GM21576 (cell line): ENCODE measurements around the gene SLC44A1.

ENCODE experiments used
- ATAC-seq: cut with Tn5 transposase; IDR thresholded peaks from one replicate; pipeline ENCODE4 v1.9.1; 2021; ENCODE audit warnings: mild to moderate bottlenecking, moderate library complexity; ENCODE audit not compliant: unreplicated experiment

SLC44A1 gene

DNA sequence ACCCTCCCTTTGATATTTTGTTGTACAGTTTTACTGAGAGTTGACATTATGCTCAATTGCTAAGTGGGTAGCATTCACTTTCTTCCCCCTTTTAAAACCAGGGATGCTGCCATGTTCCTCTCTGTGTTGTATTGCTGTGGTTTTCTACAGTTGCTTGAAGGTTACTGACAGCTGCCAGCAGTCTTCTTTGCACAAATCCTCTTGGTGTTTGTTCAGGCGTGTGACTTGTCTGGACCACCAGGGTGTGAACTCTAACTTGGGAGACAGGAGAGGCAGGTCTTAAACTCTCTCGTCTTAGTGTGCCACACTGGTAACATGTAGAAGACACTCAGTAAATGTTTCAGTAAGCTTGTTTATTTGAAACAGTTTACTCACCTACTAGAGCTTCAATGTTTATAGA, 25.1 kb downstream of the SLC44A1 start:
- ATAC-seq = no peak

DNA sequence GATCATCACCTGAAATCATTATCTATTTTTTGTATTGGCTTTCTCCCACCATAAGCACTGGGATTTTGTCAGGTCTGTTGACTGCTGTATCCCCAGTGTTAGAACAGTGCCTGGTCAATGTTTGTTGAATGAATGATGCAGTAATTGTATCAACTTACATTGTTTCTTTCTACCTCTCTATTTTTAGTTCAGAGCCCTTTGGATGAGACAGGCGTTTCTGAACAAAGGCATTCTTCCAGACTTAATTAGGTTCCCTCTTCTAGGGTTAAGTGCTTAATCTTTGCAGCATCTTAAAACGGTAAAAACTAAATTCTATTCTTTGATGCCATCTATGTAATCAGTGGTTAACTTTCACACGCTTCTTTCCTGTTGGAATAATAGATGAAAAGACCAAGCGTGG, 26.3 kb downstream of the SLC44A1 start:
- ATAC-seq = no peak

DNA sequence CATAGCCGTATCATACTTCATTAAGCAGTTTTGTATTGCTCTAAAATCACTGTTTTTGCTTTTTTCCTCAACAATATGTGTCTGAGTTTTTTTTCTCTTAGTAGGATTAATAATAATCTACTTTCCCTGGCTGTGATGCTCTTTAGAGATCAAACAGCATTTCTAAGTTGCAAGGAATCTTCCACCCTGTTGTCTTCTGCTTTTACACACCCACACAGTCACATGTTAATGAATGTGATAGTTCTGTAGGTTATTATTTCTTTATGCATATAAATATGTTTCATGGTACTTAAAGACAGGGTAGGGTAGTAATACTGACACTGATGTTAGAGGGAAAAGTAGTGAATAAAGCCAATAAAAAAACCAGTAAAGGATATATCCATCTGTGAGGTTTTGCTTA, 29.3 kb downstream of the SLC44A1 start:
- no peak for ATAC-seq

DNA sequence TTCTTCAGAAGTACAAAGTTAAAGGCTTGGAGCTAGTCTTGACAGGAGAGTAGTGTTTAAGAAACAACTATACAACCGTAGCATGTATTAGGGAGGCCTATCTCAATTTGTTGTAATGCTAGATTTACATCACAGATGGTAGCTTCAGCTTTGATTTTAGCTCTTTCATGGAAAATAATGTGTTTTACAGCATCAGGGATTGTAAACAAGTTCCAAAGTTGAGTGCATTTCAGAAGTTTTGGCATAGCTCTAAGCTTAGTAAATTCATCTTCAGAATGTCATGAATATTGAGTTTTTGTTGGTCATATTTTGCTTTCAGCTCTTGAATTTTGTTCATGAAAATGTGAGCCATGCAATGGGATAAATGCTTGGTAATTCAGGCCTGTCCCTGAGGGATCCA, 30.7 kb downstream of the SLC44A1 start:
- no peak for ATAC-seq

DNA sequence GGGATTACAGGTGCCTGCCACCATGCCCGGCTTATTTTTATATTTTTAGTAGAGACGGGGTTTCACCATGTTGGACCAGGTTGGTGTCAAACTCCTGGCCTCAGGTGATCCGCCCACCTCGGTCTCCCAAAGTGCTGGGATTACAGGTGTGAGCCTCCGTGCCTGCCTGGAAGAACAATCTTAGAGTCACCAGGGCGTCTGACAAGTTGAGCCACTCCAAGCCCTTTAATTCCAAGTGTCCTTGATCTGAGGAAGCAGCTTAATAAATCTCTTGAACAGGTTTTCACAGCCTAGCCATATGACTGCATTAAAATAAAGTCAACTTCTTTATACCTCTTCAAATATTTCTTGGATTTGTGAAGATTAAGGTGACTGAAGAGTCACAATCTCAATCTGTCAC, 31.5 kb downstream of the SLC44A1 start:
- no peak for ATAC-seq

DNA sequence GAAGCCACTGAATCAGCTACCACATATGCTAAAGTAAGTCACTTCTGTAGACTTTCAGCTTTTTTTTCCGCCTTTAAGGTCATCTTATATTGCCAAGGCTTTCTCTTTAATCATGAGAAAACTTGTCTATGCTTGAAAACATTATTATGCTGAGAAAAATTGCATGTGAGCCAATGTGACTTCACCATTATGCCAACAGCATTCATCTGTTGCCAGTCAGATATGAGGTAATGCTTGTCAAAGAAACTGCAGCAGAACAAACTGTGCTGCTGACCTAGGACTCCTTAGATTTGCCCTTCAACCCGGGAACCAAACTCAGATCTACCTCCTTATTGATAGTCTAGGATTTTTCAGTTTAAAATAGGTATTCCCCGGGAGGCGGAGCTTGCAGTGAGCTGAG, 34.3 kb downstream of the SLC44A1 start:
- no peak for ATAC-seq

DNA sequence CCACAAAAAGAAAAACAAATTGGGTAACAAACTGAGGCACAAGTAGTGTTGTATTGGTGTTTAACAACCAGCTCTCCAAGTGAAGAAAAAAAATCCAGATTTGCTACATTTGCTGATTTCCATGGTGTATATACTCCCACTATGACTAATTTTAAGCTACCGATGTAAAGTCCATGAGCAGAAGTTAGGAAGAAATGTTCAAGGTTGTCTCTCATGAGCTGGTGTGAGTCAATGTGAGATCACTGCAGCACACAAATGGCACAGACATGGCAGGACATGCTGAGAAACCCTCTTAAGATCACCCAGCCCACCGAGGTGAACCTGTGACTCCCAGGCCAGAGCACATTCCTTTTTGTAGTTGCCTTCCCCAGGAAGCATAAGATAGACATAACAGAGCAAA, 36.2 kb downstream of the SLC44A1 start:
- no peak for ATAC-seq

DNA sequence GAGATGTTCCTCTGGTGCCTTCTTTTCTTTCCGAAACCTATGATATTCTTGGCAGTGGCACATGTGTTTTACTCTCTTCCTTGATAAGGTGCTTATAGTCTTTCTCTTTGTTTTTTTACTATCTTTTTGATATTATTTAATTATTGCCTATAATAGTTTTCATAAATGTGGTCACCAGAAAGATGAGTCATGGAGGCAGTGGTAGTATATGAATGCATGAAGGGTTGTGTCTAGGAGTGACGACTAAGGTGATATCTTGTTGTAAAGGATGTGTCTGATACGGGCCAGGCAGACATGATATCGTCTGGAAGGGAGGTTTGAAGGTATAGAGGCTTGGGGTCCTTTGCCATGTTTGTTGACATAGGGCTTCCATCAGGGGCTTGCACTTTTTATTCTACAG, 36.8 kb downstream of the SLC44A1 start:
- no peak for ATAC-seq

DNA sequence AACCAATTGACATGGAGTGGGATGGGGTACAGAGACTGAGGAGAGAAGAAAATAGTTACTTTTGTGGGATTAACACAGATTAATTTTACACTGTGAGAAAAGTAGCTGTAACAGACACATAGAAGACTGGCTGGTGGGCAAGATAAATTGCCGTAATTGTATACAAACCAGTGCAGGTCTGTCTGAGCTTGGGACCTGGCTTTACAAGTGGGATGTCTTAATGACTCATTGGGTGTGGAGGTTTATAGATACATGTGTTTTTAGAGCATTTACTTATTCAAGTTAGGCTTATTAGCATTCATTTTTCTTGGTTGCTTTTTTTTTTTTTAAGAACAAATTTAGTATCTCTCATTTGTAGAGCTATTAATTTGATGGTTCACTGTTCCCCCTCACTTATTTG, 37.5 kb downstream of the SLC44A1 start:
- ATAC-seq = no peak

DNA sequence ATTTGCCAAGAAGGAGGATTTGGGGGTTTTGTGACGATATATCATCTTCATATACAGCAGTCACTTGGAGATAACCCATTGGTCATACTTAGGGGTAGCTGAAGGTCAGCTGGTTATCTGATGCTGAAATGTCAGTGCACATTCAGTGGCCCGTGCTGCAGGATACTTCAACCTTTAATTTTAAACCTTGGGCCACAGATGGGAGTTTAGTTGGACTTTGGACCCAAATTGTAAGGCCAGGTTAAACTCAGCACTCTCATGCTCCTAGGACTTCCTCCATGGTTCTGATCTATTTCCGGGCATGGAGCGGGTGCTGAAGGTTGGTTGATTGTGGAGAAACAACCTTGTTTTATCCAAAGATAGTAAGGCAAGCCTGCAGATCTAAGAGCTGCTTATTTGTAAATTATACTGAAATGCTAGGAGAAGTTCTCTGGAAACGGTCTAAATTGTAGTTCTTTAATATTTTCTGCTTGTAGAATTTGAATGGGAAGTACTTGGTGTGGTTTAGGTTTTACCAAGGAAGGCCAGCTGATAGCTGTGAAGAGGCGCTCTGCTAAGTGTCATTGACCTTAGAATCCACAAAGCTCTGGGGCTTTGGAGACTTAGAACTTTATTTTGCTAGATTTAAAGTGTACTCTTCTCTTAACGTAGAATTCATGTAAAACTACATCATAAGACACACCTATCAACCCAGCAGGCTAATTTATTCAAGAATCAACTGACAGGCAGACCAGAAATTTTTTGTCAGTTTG, 38.6 kb downstream of the SLC44A1 start:
- no peak for ATAC-seq

DNA sequence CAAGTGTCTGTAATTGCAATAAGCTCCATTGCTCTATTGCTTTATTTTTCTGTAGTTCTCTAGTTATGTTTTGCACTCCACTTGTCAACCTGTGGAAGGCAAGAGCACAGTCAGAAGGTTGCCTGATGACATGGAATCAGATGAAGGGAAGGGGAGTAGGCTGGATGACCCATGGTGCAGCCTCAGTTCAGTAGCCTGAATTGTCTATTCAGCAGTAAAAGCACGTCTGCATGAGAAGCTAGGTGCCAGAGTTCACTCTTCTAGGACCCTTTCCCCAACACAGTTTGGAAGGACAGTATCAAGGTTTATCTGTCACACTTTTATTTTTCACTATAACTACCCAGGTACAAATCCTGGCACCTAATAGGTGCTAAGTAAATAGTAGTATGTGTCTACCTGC, 39.3 kb downstream of the SLC44A1 start:
- no peak for ATAC-seq

DNA sequence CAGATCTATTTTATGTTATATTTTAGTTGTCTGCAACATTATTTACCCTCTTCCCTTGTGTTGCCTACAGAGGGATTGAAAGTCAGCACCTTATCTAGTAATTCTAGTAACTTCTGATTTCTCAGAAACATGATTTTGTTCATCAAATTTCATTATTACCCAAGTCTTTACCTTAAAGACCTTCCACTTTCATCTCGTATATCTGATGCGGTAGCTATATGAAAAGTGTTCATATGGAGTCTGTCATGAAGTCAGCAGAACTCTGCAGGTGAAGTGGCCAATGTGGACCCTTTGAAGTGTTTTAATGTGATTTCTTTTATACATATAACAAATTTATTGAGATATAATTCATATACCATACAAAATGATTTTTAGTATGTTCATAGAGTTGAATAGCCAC, 40.0 kb downstream of the SLC44A1 start:
- ATAC-seq = no peak

DNA sequence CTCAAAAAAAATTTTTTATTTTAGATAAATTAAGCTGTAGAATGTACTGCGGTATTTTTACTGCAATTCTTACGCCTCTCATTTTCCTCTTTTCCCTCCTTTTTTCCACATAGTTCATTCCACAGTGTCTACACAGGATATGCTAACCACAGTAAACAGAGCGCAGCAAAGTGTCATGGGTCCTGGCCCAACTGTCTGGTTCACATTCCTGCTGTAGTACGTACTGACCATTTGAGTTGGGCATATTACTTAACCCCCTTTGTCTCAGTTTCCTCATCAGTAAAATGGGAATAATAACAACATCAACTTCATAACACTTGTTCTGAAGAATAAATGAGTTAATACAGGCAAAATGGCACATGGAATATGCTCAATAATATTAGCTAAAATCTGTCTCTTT, 41.6 kb downstream of the SLC44A1 start:
- no peak for ATAC-seq

DNA sequence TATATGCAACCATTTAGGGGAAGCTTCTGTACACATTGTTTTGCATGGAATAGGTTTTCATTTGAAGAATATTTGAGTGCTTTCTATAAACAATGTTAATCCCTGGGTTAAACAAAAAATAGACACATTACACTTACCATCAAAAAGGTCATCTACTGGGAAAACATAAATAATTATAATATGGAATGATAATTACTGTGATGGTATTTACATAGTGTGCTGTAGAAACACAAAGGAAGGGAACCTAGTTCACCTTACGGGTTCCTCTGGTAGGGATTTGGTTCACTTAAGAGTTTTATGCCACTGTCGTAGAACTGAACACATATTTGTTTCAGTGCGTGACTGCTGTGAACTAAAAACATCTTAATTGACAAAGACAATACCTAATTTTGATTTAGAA, 44.9 kb downstream of the SLC44A1 start:
- no peak for ATAC-seq

DNA sequence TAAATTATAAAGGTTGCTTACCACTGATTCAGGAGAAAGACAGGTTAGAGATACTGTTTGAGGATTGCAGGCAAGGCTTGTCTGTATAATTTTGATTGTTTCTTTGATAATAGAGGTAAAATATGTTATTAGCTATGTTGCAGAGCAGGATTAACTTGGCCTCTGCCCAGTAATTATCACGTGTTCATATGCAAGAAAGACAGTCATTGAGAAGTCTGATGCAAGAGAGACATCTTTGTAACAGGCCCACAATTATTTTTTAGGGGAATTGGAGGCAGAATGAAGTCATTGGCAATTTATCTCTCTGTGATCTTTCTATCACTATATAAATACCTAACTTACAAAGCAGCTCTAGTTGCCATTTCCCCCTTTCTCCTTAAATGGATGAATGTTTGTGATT, 46.0 kb downstream of the SLC44A1 start:
- no peak for ATAC-seq

DNA sequence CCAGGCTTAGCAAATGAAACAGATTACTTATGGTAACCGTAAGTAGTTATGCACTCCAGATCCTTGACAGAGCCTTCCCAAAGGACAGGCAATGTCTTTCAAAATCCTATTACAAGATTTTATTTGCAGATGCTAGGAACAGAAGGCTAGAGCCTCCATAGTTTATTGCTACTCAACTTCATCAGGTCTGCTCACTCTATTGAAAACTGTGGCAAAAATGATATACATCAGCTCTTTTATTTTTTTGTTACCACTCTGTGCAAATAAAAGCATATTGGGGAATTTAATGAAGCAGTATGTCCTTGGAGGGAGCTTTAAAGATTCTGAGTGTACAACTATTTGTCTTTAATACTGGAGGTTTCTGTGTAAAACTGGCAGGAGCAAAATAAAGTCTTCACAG, 46.5 kb downstream of the SLC44A1 start:
- no peak for ATAC-seq

DNA sequence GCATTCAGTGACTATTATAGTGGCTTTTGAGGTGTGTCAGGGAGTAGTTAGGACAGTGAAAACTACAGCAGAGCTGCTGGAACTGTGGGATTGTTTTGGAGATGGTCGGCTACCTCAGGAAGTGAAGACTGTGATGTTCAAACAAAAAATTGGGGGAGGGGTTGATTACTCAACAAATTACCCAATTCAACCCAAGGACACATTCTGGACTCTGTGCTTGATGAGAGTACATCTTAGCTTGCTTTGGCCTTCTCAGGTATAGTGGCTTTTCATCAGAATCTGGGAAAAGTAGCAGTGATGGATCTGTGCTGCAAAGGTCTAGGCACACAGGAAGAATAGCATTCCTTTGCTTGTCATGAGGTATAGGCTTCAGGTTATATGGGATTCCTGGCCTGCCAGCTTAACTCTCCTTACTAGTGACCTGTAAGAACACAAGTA, 47.0 kb downstream of the SLC44A1 start:
- no peak for ATAC-seq

DNA sequence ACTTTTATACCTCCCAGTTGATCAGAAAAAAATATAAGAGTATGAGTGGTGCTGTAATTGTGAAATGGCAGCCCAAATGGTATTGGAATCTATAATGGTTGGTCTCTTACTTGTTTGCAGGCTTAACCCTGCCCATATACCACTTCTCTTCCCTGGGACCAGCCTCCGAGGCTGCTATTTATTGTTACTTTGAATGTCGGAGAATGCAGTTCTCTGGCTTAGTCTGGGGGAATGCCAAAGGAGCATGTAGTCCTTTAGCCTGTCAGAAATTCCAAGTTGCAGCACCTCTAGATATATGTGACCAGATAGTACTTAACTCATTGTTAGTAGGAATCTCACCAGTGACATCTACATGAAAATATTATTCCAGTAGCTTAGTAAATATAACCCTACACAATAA, 47.5 kb downstream of the SLC44A1 start:
- ATAC-seq = no peak

DNA sequence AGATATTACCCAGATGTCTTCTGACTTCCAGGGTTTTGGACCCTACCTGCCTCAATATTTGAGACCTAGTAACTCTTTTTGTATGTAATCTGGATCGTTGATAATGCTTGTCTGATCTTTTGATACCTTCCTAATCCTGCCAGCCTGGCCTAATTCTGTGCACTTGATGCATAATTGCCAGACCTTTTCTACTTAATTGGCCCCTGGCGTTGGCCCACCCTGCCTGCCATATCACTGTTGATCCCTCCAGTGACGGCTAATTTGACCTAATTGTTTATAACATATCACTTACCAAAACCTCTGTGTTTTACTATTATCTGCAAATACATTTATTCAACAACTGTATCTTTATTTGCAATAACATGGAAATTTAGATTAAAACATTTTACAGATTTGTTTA, 49.0 kb downstream of the SLC44A1 start:
- no peak for ATAC-seq

DNA sequence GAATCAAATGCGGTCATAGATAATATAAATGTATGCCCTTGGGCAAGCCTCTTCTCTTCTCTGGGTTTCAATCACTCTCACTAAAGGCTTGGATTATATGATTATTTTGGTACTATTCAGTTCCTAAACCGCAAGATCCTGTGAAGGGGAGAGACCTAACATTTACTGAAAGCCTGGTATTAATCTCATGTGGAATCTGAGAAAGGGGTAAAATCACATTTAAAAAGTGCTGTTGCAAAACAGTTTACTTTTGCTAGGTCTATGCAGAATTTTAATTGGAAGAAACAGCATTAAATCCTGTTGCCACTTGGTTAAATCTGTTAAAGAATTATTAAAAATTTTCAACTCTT, 50.7 kb downstream of the SLC44A1 start:
- ATAC-seq = no peak

DNA sequence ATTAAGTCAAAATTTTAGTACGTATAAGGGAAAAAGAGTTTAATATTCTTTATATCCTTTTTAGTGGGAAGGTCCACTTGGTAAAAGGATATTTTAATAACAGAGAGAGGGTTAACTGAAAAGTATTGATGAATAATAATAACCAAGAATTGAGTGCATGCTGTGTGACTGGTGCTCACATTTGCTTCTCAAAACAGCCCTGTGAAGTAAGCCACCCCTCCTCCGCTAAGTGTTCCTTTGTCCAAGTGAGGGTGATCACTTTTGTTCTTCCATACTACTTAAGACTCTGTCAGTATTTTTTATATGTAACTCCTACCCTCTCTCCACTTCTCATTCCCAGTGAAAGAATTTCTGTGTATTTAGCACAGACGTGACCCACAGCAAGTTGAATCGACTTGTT, 51.5 kb downstream of the SLC44A1 start:
- no peak for ATAC-seq

DNA sequence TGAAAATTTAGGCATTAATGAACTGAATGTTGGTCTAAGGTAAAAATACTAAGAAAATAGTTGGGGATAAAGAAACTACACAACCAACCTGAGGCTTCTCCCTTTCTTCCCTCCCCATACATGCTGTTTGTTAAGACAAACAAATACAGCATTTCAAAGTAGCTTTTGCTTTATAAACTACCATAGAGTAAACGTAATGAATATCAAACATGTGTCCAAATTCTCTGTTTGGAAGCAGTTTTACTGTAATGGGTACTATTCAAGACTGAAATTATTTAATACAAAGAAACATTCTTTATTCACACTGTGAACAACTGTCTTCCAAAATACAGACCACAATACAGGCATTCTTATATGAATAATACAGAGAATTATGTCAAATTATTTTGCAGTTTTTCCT, 52.0 kb downstream of the SLC44A1 start:
- no peak for ATAC-seq

DNA sequence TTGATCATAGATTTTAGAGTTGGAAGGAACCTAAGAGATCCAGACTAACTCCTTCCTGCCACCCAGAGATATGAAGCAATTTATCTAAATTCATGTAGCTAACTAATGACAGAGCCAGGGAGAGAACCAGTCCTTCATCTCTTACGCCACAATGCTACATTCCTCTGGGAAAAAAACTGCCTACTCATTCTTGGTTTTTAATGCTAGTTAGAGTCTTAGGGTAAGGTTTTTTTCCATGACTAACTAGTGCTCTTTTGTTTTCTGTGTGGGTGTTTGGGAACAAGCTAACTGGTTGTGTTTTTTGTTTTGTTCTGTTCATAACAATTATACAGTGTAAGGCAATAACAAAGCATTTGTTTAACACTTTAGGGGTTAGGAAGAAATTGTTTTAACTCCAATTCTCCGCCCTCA, 52.4 kb downstream of the SLC44A1 start:
- ATAC-seq = no peak
